ENCODE measurements around the gene MICALL2.

MICALL2 gene

DNA sequence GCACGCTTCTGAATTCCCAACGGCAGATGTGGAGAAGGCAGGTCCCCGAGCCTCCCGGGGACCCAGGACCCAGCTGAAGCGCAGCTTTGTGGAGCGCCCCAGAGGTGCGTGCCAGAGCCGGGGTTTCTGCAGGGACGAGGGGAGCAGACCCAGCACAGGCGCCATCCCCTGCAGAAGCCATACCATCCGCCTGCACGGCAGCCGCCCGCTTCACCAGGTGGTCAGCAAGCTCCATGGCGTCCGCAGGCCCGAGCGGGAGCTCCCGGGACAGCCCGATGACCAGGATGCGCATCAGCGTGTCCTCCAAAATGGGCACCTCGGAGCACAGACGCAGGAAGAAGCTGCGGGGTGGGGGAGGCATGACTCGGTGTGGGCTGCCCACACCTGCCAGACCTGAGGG is 34.3 kb upstream of the MICALL2 start:
- Histone ChIP-seq H3K4me2 (no peak overlapping the region), H3K4me3 (IDR thresholded peaks at IDR 0.05; ENCODE audit: insufficient read depth, low read depth, low read length) (no peak overlapping the region), H3K79me2 (ENCODE audit: insufficient read depth, low read depth) (no peaks in the 10 kb centered on the region), H3K9ac (no peak overlapping the region), H3K4me1 (ENCODE audit: low read depth, poor library complexity, severe bottlenecking) (no peaks in the 10 kb centered on the region), H3K36me3 (ENCODE audit: insufficient read depth) (no peaks in the 10 kb centered on the region), H4K20me1 (ENCODE audit: insufficient read depth) (no peaks in the 10 kb centered on the region), H3K27ac (no peak overlapping the region), H3K27me3 (ENCODE audit: insufficient read depth, low read depth) (no peaks in the 10 kb centered on the region), H2AFZ (ENCODE audit: low read depth) (no peak overlapping the region)
- TF ChIP-seq, protein P1, sequence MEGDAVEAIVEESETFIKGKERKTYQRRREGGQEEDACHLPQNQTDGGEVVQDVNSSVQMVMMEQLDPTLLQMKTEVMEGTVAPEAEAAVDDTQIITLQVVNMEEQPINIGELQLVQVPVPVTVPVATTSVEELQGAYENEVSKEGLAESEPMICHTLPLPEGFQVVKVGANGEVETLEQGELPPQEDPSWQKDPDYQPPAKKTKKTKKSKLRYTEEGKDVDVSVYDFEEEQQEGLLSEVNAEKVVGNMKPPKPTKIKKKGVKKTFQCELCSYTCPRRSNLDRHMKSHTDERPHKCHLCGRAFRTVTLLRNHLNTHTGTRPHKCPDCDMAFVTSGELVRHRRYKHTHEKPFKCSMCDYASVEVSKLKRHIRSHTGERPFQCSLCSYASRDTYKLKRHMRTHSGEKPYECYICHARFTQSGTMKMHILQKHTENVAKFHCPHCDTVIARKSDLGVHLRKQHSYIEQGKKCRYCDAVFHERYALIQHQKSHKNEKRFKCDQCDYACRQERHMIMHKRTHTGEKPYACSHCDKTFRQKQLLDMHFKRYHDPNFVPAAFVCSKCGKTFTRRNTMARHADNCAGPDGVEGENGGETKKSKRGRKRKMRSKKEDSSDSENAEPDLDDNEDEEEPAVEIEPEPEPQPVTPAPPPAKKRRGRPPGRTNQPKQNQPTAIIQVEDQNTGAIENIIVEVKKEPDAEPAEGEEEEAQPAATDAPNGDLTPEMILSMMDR (conservative IDR thresholded peaks at IDR 0.05; ENCODE audit: low read depth, low read length) = no peak

- H3K4me3 ChIP-seq (IDR thresholded peaks at IDR 0.05; ENCODE audit: insufficient read depth, low read depth, low read length) = no peak overlapping the region
- no peaks in the 10 kb centered on the region for H3K79me2 ChIP-seq (ENCODE audit: insufficient read depth, low read depth)
- no peak overlapping the region for H3K27ac ChIP-seq
- H3K36me3 ChIP-seq (ENCODE audit: insufficient read depth) = no peaks in the 10 kb centered on the region
- no peak overlapping the region for H3K9ac ChIP-seq
- TF ChIP-seq, protein P1 (conservative IDR thresholded peaks at IDR 0.05; ENCODE audit: low read depth, low read length) = no peak
- H4K20me1 ChIP-seq (ENCODE audit: insufficient read depth) = no peaks in the 10 kb centered on the region
- no peak overlapping the region for H2AFZ ChIP-seq (ENCODE audit: low read depth)
- no peaks in the 10 kb centered on the region for H3K27me3 ChIP-seq (ENCODE audit: insufficient read depth, low read depth)
- no peak overlapping the region for H3K4me2 ChIP-seq
- no peaks in the 10 kb centered on the region for H3K4me1 ChIP-seq (ENCODE audit: low read depth, poor library complexity, severe bottlenecking)
Measured at GRCh38 chr7:1493129-1493528, 33.9 kb upstream of the MICALL2 start.

DNA sequence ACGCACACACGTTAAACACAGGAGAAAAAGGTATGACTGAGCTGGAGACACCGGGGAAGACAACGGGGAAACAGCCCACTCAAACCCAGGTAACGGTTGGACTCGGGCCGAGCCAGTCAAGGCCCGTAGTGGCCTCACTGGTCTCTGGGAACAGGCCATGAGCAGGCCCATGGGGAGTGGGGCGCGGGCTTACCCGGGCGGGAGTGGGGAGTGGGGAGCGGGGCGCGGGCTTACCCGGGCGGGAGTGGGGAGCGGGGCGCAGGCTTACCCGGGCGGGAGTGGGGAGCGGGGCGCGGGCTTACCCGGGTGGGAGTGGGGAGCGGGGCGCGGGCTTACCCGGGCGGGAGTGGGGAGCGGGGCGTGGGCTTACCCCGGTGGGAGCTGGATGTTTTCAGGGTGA is 33.4 kb upstream of the MICALL2 start:
- TF ChIP-seq, protein P1 (conservative IDR thresholded peaks at IDR 0.05; ENCODE audit: low read depth, low read length) = no peak
- Histone ChIP-seq H3K79me2 (ENCODE audit: insufficient read depth, low read depth) (no peaks in the 10 kb centered on the region), H3K36me3 (ENCODE audit: insufficient read depth) (no peaks in the 10 kb centered on the region)

GRCh38 chr7:1492221-1492620 is 33.0 kb upstream of the MICALL2 start:
- no peak overlapping the region for H2AFZ ChIP-seq (ENCODE audit: low read depth)
- no peak overlapping the region for H3K4me3 ChIP-seq (IDR thresholded peaks at IDR 0.05; ENCODE audit: insufficient read depth, low read depth, low read length)
- H3K4me2 ChIP-seq = no peak overlapping the region
- TF ChIP-seq, protein P1 (conservative IDR thresholded peaks at IDR 0.05; ENCODE audit: low read depth, low read length) = no peak
- H3K27ac ChIP-seq = no peak overlapping the region
- no peaks in the 10 kb centered on the region for H3K36me3 ChIP-seq (ENCODE audit: insufficient read depth)
- H3K79me2 ChIP-seq (ENCODE audit: insufficient read depth, low read depth) = no peaks in the 10 kb centered on the region
- no peaks in the 10 kb centered on the region for H3K27me3 ChIP-seq (ENCODE audit: insufficient read depth, low read depth)
- no peaks in the 10 kb centered on the region for H3K4me1 ChIP-seq (ENCODE audit: low read depth, poor library complexity, severe bottlenecking)
- H4K20me1 ChIP-seq (ENCODE audit: insufficient read depth) = no peaks in the 10 kb centered on the region
- H3K9ac ChIP-seq = no peak overlapping the region

More for the DNA sequence above, 33.4 kb upstream of the MICALL2 start:
- no peak overlapping the region for H3K4me3 ChIP-seq (IDR thresholded peaks at IDR 0.05; ENCODE audit: insufficient read depth, low read depth, low read length)
- H3K27me3 ChIP-seq (ENCODE audit: insufficient read depth, low read depth) = no peaks in the 10 kb centered on the region
- H2AFZ ChIP-seq (ENCODE audit: low read depth) = no peak overlapping the region
- no peak overlapping the region for H3K9ac ChIP-seq
- H3K4me2 ChIP-seq = no peak overlapping the region
- H3K27ac ChIP-seq = no peak overlapping the region
- no peaks in the 10 kb centered on the region for H4K20me1 ChIP-seq (ENCODE audit: insufficient read depth)
- no peaks in the 10 kb centered on the region for H3K4me1 ChIP-seq (ENCODE audit: low read depth, poor library complexity, severe bottlenecking)

Data from KMS-11 (cell line).